ENCODE data around the gene GABRP. TPM values are rescaled to one million over a fixed set of nuclear protein-coding genes. Genes with fewer than 3 reads are reported as not detected.

Gene GABRP
- total RNA-seq, 1 experiment from 2014 or later, result 1.5 TPM

DNA sequence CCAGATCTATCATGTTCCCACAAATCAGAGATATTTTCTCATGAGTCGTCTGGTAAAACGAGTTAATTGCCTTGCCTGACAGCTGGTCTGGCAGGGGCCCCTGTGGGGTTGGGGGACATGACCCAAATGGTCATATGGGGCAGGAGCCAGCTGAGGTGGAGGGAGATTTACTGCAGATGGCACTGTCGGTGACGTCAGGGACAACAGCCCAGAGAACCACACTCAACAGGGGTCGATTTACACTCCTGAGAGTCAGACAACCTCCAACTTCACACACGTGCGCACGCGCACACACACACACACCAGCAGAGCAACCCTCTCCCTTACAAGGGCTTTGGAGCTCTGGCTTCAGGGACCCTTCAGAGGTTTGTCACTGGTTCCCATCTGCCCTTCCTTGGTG lies 23.4 kb upstream of the GABRP start:
- Histone ChIP-seq H2AFZ (ENCODE audit: low read length) (no peak overlapping the region), H3K4me2 (ENCODE audit: insufficient read depth, insufficient read length, low read length) (no peak overlapping the region), H4K20me1 (ENCODE audit: control insufficient read depth, insufficient read depth, insufficient read length) (no peaks in the 10 kb centered on the region), H2BK15ac (ENCODE audit: low read depth, low read length) (peak overlapping the region; percentile 4; the same call in 1 of the 2 replicates), H3K14ac (ENCODE audit: insufficient read depth, low read length) (peak overlapping the region; percentile 63), H3K27me3 (ENCODE audit: insufficient read depth, low read length) (no peaks in the 10 kb centered on the region), H3K9me3 (ENCODE audit: control insufficient read depth, low read depth, low read length) (no peaks in the 10 kb centered on the region), H2BK20ac (ENCODE audit: low read depth, low read length, poor library complexity, severe bottlenecking) (no peak overlapping the region), H3K27ac (ENCODE audit: insufficient read length, low read depth, low read length) (peak overlapping the region; percentile 96), H2BK12ac (ENCODE audit: insufficient read length, low read depth, low read length) (peak overlapping the region; percentile 89), H3K56ac (ENCODE audit: insufficient read length, low read depth, low read length) (no peak overlapping the region), H3T11ph (ENCODE audit: low read length) (no peak overlapping the region), H3K23me2 (ENCODE audit: insufficient read length, low read depth, low read length, poor library complexity, severe bottlenecking) (no peaks in the 10 kb centered on the region), H3K23ac (ENCODE audit: insufficient read length, low read depth, low read length) (no peak overlapping the region), H4K8ac (replicated peaks; ENCODE audit: insufficient read length, low read depth, low read length) (no peak overlapping the region), H4K5ac (ENCODE audit: insufficient read length, low read depth, low read length) (peak overlapping the region; percentile 78), H3K4me1 (ENCODE audit: insufficient read depth, low read length) (peaks cover 9% of the 10 kb centered on the region), H3K4ac (ENCODE audit: low read depth, low read length) (peak overlapping the region; percentile 75), H4K91ac (ENCODE audit: insufficient read length, low read depth, low read length) (peak overlapping the region; percentile 95), H3K79me1 (ENCODE audit: insufficient read depth, low read depth, low read length, poor library complexity, severe bottlenecking) (no peaks in the 10 kb centered on the region), H2BK5ac (ENCODE audit: insufficient read length, low read length) (no peak overlapping the region), H3K79me2 (ENCODE audit: insufficient read depth, low read length) (no peaks in the 10 kb centered on the region), H3K18ac (ENCODE audit: insufficient read length, low read depth, low read length) (peak overlapping the region; percentile 61), H2AK5ac (ENCODE audit: insufficient read length, low read length) (peak overlapping the region; percentile 78), H2BK120ac (ENCODE audit: low read depth, low read length, poor library complexity, severe bottlenecking) (no peak overlapping the region), H3K9ac (ENCODE audit: extremely low read depth, insufficient read length, low read length) (no peak overlapping the region)
- TF ChIP-seq, protein P1, sequence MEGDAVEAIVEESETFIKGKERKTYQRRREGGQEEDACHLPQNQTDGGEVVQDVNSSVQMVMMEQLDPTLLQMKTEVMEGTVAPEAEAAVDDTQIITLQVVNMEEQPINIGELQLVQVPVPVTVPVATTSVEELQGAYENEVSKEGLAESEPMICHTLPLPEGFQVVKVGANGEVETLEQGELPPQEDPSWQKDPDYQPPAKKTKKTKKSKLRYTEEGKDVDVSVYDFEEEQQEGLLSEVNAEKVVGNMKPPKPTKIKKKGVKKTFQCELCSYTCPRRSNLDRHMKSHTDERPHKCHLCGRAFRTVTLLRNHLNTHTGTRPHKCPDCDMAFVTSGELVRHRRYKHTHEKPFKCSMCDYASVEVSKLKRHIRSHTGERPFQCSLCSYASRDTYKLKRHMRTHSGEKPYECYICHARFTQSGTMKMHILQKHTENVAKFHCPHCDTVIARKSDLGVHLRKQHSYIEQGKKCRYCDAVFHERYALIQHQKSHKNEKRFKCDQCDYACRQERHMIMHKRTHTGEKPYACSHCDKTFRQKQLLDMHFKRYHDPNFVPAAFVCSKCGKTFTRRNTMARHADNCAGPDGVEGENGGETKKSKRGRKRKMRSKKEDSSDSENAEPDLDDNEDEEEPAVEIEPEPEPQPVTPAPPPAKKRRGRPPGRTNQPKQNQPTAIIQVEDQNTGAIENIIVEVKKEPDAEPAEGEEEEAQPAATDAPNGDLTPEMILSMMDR (conservative IDR thresholded peaks at IDR 0.05), result no peak
- H3K4me1 Mint-ChIP-seq, result peaks cover 23 to 28% of the 10 kb centered on the region in 2 experiments
- peak overlapping the region in 2 of 3 experiments; percentile 56 to 60; a peak in 4 of 7 replicates for H3K27ac Mint-ChIP-seq
- H3K4me3 Mint-ChIP-seq, result no peak overlapping the region
- no peaks in the 10 kb centered on the region for H3K27me3 Mint-ChIP-seq (ENCODE audit: low read depth)
- H3K36me3 Mint-ChIP-seq (ENCODE audit: insufficient read depth in 1 of 3, low read depth in 3 of 3), result peaks cover 0 to 7% (median 3%) of the 10 kb centered on the region in 3 experiments; a peak in 4 of 7 replicates
- H3K9me3 Mint-ChIP-seq, result peaks cover 0 to 2% of the 10 kb centered on the region in 2 experiments; a peak in 2 of 5 replicates
- no peak for DNase-seq
- no CpG with 5 or more reads among the region's 9 CpGs for WGBS (ENCODE audit: extremely low coverage, insufficient read length, low lambda C conversion rate)
